Endothelial cell of umbilical vein (primary cell): Measurements from ENCODE around the gene VPS35. TPM values are rescaled to one million over a fixed set of nuclear protein-coding genes. Genes with fewer than 3 reads are reported as not detected.

ENCODE experiments used
- BruUV-seq: library from RNA; stranded (reverse); fragments of 400-500 nt; replicated peaks from 2 replicates; lab custom pipeline; 2021; lab: Mats Ljungman, UMichigan
- CTCF ChIA-PET: fragments of 300-600, 350-600 bp; sonication (Branson Sonifier 250); formaldehyde crosslinking; loops from one replicate; lab custom pipeline; 2021; ENCODE audit warnings: antibody characterized with exemption, inconsistent platforms; lab: Charles Lee
- POLR2A ChIA-PET: fragments of 300-600, 350-600 bp; sonication (Branson Sonifier 250); formaldehyde crosslinking; loops from one replicate; lab custom pipeline; 2021; ENCODE audit warnings: antibody characterized with exemption, inconsistent platforms; lab: Charles Lee
- DNase-seq: peaks from one replicate; pipeline ENCODE4 v3.0.0-alpha.2; 2011; ENCODE audit warnings: low read depth, low spot score
- FAIRE-seq: peaks from 2 replicates; lab custom pipeline; 2011; peaks lifted over from hg19 to GRCh38; lab: Jason Lieb, UNC
- H2AFZ ChIP-seq: 2 replicates; pipeline ENCODE4 v1.6.0; 2012; ENCODE audit warnings: low read depth, low read length, control low read depth, inconsistent platforms
- H3K27ac ChIP-seq: 2 replicates; pipeline ENCODE4 v1.5.1; 2011; ENCODE audit warnings: low read depth, mild to moderate bottlenecking, control low read depth, low read length, moderate library complexity; ENCODE audit not compliant: insufficient read depth
- H3K27me3 ChIP-seq, 2 experiments: 2 replicates each; pipeline versions ENCODE4 v1.6.0 to v1.6.1; 2011; ENCODE audit warnings: low read length in 2 of 2, mixed read lengths in 1 of 2; ENCODE audit not compliant: control insufficient read depth in 2 of 2, insufficient read depth in 2 of 2
- H3K36me3 ChIP-seq, 2 experiments: 2 replicates in 1 of 2; 3 replicates in 1 of 2; pipeline ENCODE4 v1.5.1; 2011; ENCODE audit warnings: low read length in 2 of 2, mild to moderate bottlenecking in 1 of 2, moderate library complexity in 1 of 2; ENCODE audit not compliant: control insufficient read depth in 2 of 2, insufficient read depth in 2 of 2; ENCODE audit errors: extremely low read depth in 1 of 2
- H3K4me1 ChIP-seq: 3 replicates; pipeline ENCODE4 v1.5.1; 2011; ENCODE audit warnings: mild to moderate bottlenecking, low read length; ENCODE audit not compliant: control insufficient read depth, insufficient read depth; ENCODE audit errors: extremely low read depth
- H3K4me2 ChIP-seq: 2 replicates; pipeline ENCODE4 v1.6.1; 2011; ENCODE audit warnings: low read length, control low read depth, mixed read lengths; ENCODE audit not compliant: insufficient read depth
- H3K4me3 ChIP-seq, 3 experiments: fragments of 200-600 bp in 1 of 3; sonication (generic), shearing (Covaris generic) in 1 of 3; replicated peaks in 1 of 3; 2 replicates each; pipeline ENCODE4 v1.5.1; 2011 to 2016; ENCODE audit warnings: control low read depth in 3 of 3, low read length in 3 of 3, mild to moderate bottlenecking in 2 of 3, inconsistent platforms in 1 of 3, low read depth in 1 of 3, moderate library complexity in 1 of 3; ENCODE audit not compliant: insufficient read depth in 1 of 3
- H3K79me2 ChIP-seq: 2 replicates; pipeline ENCODE4 v1.6.0; 2012; ENCODE audit warnings: low read length, inconsistent platforms; ENCODE audit not compliant: control insufficient read depth, insufficient read depth
- H3K9ac ChIP-seq: replicated peaks from 2 replicates; pipeline ENCODE3; 2011; ENCODE audit warnings: low read length, control low read depth; ENCODE audit not compliant: insufficient read depth; ENCODE audit errors: extremely low read depth
- H3K9me1 ChIP-seq: replicated peaks from 3 replicates; pipeline ENCODE4 v1.6.0; 2011; ENCODE audit warnings: mild to moderate bottlenecking, low read length; ENCODE audit not compliant: control insufficient read depth, insufficient read depth; ENCODE audit errors: extremely low read depth
- H3K9me3 ChIP-seq: replicated peaks from 2 replicates; pipeline ENCODE4 v1.5.1; 2012; ENCODE audit warnings: low read length, inconsistent platforms; ENCODE audit not compliant: control insufficient read depth, insufficient read depth
- H4K20me1 ChIP-seq: replicated peaks from 2 replicates; pipeline ENCODE3; 2011; ENCODE audit warnings: mild to moderate bottlenecking, low read length; ENCODE audit not compliant: control insufficient read depth, insufficient read depth; ENCODE audit errors: extremely low read depth
- CTCF ChIP-seq, 2 donors: IDR thresholded peaks; 1 replicate in 1 of 2; 2 replicates in 1 of 2; pipeline ENCODE4 v1.5.1; 2011; ENCODE audit warnings: low read length in 2 of 2, mild to moderate bottlenecking in 2 of 2, moderate library complexity in 2 of 2, control low read depth in 1 of 2, inconsistent platforms in 1 of 2, low read depth in 1 of 2; ENCODE audit not compliant: insufficient read depth in 1 of 2; ENCODE audit errors: extremely low read depth in 1 of 2
- EZH2 ChIP-seq: IDR thresholded peaks from 2 replicates; pipeline ENCODE4 v1.6.1; 2012; ENCODE audit warnings: borderline replicate concordance, low read depth, mild to moderate bottlenecking, moderate library complexity, low read length, inconsistent platforms; ENCODE audit not compliant: severe bottlenecking
- FOS ChIP-seq: IDR thresholded peaks from 2 replicates; pipeline ENCODE4 v1.6.1; 2011; ENCODE audit warnings: mild to moderate bottlenecking, low read length, moderate library complexity, borderline replicate concordance; ENCODE audit not compliant: insufficient read depth
- GATA2 ChIP-seq: IDR thresholded peaks from 2 replicates; pipeline ENCODE4 v1.7.0; 2011; ENCODE audit warnings: low read depth, mild to moderate bottlenecking, moderate library complexity, mixed read lengths, low read length; ENCODE audit not compliant: insufficient read length, insufficient read depth
- JUN ChIP-seq: IDR thresholded peaks from 2 replicates; pipeline ENCODE4 v1.6.1; 2011; ENCODE audit warnings: borderline replicate concordance, low read depth; ENCODE audit not compliant: insufficient read length, insufficient read depth
- MAX ChIP-seq: IDR thresholded peaks from 2 replicates; pipeline ENCODE4 v1.6.1; 2011; ENCODE audit not compliant: insufficient read depth, insufficient read length
- MYC ChIP-seq: IDR thresholded peaks from one replicate; pipeline ENCODE4 v1.6.1; 2011; ENCODE audit warnings: mild to moderate bottlenecking, low read depth, low read length
- POLR2A ChIP-seq: IDR thresholded peaks from 2 replicates; pipeline ENCODE4 v1.6.1; 2012; ENCODE audit warnings: low read depth, mild to moderate bottlenecking, control low read depth, low read length
- POLR2AphosphoS5 ChIP-seq: IDR thresholded peaks from 2 replicates; pipeline ENCODE4 v1.6.1; 2012; ENCODE audit warnings: low read depth, mild to moderate bottlenecking, control low read depth, low read length, moderate library complexity; ENCODE audit not compliant: insufficient read depth
- dilution Hi-C: fragments of 300-500 bp; cut with MboI; formaldehyde crosslinking; loops from one replicate; pipeline ENCODE4 v1.15.0; 2019; ENCODE audit warnings: low sequenced_read_pairs; ENCODE audit not compliant: extremely low pct_ligation_motif_present
- intact Hi-C: fragments of 100-400 bp; cut with micrococcal nuclease; formaldehyde crosslinking; loops from one replicate; pipeline ENCODE4 v1.10.0; 2022
- polyA plus RNA-seq, 4 experiments: library from polyadenylated mRNA; depleted of rRNA in 3 of 4; stranded (reverse) in 3 of 4; unstranded in 1 of 4; fragments of >200 nt; gene quantifications; 2 replicates each; pipeline versions ENCODE4 v1.2.1 to v1.2.3, GENCODE V29; 2011 to 2012; ENCODE audit warnings: missing spikeins in 1 of 4
- total RNA-seq: library from RNA; stranded (reverse); gene quantifications from 2 replicates; pipeline ENCODE4 v1.2.3, GENCODE V29; 2021

The VPS35 gene
- total and polyA plus RNA-seq, 2 donors (not counting 3 experiments of a cell fraction or from before 2014, with no cell fraction given), result 19.7 to 102 TPM

GRCh38 chr16:46717692-46718091 is 28.7 kb upstream of the VPS35 start:
- ChIA-PET CTCF (no interaction called here), POLR2A (no interaction called here)
- Histone ChIP-seq H3K4me3 (no peak overlapping the region), H3K9ac (no peak overlapping the region), H4K20me1 (no peaks in the 10 kb centered on the region), H3K36me3 (no peaks in the 10 kb centered on the region), H3K79me2 (no peaks in the 10 kb centered on the region), H3K27me3 (no peaks in the 10 kb centered on the region), H3K27ac (no peak overlapping the region), H3K4me1 (no peaks in the 10 kb centered on the region), H2AFZ (no peak overlapping the region), H3K9me1 (no peaks in the 10 kb centered on the region), H3K4me2 (no peak overlapping the region), H3K9me3 (no peaks in the 10 kb centered on the region)
- no peak for FAIRE-seq
- dilution Hi-C loops, result no loop called here
- TF ChIP-seq EZH2, result no peak
- TF ChIP-seq JUN, result no peak
- no peak for TF ChIP-seq POLR2AphosphoS5
- TF ChIP-seq MAX, result no peak
- no peak for TF ChIP-seq GATA2
- no peak for TF ChIP-seq CTCF (IDR thresholded peaks at IDR 0.05; ENCODE audit: extremely low read depth in 1 of 2, insufficient read depth in 1 of 2, low read depth in 1 of 2, low read length in 2 of 2)
- no peak for TF ChIP-seq MYC
- TF ChIP-seq FOS, result no peak
- no peak for TF ChIP-seq POLR2A
- intact Hi-C loops, result no loop called here
- no peak for DNase-seq
- BruUV-seq, result no TSS peak
